Epithelial cell of prostate (primary cell): ENCODE data around the gene TRIM67.
"Not testable (repeated sequence)": the region's sequence is repeated elsewhere in the genome, so short reads cannot be mapped to it uniquely, and the experiment has no call there.

Experiments used
- DNase-seq: peaks from one replicate; pipeline ENCODE4 v3.0.0-alpha.2; 2011; ENCODE audit warnings: low read depth, low spot score
- H3K27ac ChIP-seq: fragments of 450-650 bp; 2 replicates; pipeline ENCODE4 v1.5.1; 2017; ENCODE audit warnings: mild to moderate bottlenecking

The TRIM67 gene

GRCh38 chr1:231161667-231162296 is at the start of gene TRIM67:
TRIM67 (plus strand) TSS chr1:231162058; CDS start chr1:231162970, 912 bp downstream.
- DNase-seq, result no peak
- no peak within 1 kb of the TSS for H3K27ac ChIP-seq

DNA sequence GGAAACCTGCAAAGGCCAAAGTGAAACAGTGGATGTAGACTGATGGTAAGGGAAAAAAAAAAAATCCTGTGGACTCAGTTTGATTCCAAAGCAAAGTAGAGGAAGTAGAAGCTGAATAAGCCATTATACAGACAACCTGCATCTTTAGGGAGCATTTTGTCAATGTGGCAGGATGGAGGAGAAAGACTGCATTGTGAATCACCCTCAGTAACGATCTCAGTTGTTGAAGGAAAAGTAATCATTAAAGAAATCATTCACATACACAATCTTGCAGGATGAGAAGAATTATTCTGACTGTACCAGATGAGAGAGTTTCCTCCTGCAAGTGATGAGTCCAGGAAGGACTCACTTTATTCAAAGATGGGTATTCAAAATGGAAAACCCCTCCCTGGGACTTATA is 45.1 kb upstream of the TRIM67 start:
- no peak for DNase-seq
- H3K27ac ChIP-seq, result no peak overlapping the region

GRCh38 chr1:231118704-231119453 is 43.0 kb upstream of the TRIM67 start:
- H3K27ac ChIP-seq, result no peak overlapping the region
- DNase-seq, result no peak

DNA sequence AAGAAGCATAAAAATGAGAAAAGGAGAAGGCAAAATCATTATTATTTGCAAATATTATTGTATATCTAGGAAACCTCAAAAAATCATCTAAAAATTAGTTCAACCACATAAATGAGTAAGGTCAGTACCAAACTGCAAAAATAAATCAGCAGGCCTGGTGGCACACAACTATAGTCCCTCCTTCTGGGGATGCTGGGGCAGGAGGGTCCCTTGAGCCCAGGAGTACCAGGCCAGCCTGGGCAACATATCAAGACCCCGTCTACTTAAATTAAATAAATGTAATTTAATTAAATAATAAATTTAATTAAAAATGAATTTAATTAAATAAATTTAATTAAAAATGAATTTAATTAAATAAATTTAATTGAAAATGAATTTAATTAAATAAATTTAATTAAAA is 40.3 kb upstream of the TRIM67 start:
- H3K27ac ChIP-seq, result no peak overlapping the region
- DNase-seq, result no peak

GRCh38 chr1:231122143-231122542 is 39.7 kb upstream of the TRIM67 start:
- no peak overlapping the region for H3K27ac ChIP-seq
- no peak for DNase-seq

GRCh38 chr1:231124746-231125145 is 37.1 kb upstream of the TRIM67 start:
- no peak for DNase-seq

GRCh38 chr1:231125972-231126580 is 35.8 kb upstream of the TRIM67 start:
- H3K27ac ChIP-seq, result no peak overlapping the region
- no peak for DNase-seq

More at GRCh38 chr1:231124746-231125145, 37.1 kb upstream of the TRIM67 start:
- H3K27ac ChIP-seq, result no peak overlapping the region

GRCh38 chr1:231127106-231127505 is 34.8 kb upstream of the TRIM67 start:
- not testable (repeated sequence) for H3K27ac ChIP-seq, DNase-seq

- not testable (repeated sequence) for DNase-seq, H3K27ac ChIP-seq
These were observed 33.4 kb upstream of the TRIM67 start for GRCh38 chr1:231128471-231128870.

DNA sequence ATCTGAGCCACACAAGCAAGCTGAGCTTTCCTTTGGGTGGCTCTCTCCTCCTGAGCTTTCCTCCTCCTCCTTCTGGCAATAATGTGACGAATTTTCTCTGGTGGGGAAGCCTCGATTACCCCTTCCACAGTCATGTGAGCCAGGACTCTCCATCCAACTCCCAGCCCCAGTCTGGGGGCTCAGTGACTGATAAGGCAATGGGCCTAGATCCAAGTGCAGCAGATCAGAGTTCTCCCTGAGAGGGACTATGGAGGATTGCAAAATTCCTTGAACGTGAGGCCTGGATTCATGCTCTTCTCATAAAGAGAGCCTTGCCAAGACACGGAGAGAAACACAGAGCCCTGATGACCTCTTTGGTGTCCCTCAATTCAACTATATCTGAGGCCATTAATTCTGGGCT is 31.3 kb upstream of the TRIM67 start:
- no peak for DNase-seq
- H3K27ac ChIP-seq, result no peak overlapping the region

DNA sequence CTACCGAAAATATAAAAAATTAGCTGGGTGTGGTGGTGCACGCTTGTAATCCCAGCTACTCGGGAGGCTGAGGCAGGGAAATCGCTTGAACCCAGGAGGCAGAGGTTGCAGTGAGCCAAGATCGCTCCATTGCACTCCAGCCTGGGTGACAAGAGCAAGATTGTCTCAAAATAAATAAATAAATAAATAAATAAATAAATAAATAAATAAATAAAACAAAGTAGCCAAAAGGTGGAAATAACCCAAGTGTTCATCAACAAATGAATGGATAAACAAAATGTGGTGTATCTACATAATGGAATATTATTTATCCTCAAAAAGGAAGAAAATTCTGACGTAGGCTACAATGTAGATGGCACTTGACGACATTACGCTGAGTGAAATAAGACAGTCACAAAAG is 29.3 kb upstream of the TRIM67 start:
- DNase-seq, H3K27ac ChIP-seq: not testable (repeated sequence)

DNA sequence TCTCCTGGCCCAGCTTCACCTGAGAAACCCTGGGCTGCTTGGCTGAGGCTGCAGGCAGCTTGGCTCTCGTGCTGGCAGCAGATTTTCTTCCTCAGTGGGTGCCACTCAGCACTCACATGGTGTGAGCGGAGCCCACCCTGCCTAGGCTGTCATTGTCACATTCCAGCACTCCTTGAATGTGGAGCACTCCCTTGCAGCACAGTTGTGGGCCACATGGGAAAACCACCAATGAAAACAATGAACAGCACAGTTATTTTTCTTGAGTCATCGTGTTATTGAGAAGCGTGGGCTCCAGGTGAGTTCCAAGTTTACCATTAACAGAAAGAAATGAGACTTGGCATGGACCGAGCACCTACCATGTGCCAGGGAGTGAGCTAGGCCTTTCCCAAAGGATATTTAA is 27.2 kb upstream of the TRIM67 start:
- DNase-seq, result no peak
- H3K27ac ChIP-seq, result no peak overlapping the region

GRCh38 chr1:231138236-231138635 is 23.6 kb upstream of the TRIM67 start:
- DNase-seq, result no peak
- no peak overlapping the region for H3K27ac ChIP-seq

GRCh38 chr1:231139125-231139649 is 22.7 kb upstream of the TRIM67 start:
- H3K27ac ChIP-seq, result no peak overlapping the region
- no peak for DNase-seq

GRCh38 chr1:231139659-231140654 is 21.9 kb upstream of the TRIM67 start:
- peak; percentile 34 for DNase-seq
- no peak overlapping the region for H3K27ac ChIP-seq

- no peak for DNase-seq
- H3K27ac ChIP-seq, result no peak overlapping the region
These were observed 17.3 kb upstream of the TRIM67 start for GRCh38 chr1:231144416-231145193.

GRCh38 chr1:231147896-231148295 is 14.0 kb upstream of the TRIM67 start:
- no peak for DNase-seq
- H3K27ac ChIP-seq, result no peak overlapping the region

GRCh38 chr1:231151811-231152210 is 10.0 kb upstream of the TRIM67 start:
- H3K27ac ChIP-seq, result no peak overlapping the region
- DNase-seq, result no peak

GRCh38 chr1:231153726-231154125 is 8.1 kb upstream of the TRIM67 start:
- no peak overlapping the region for H3K27ac ChIP-seq
- no peak for DNase-seq
